Measurements from ENCODE around the gene COPS8.

- TF ChIP-seq CTCF (IDR thresholded peaks at IDR 0.05) = no peak
- no peak for TF ChIP-seq POLR2A (IDR thresholded peaks at IDR 0.05)
Measured at GRCh38 chr2:237128026-237128703, 42.5 kb downstream of the COPS8 start.
